Measurements from ENCODE around the gene DNM3.

DNM3 gene

GRCh38 chr1:171961861-171962260 lies 120.6 kb downstream of the DNM3 start:
- Histone ChIP-seq H3K9me3 (ENCODE audit: control insufficient read depth, insufficient read depth, low read length) (no peaks in the 10 kb centered on the region), H3K4me3 (ENCODE audit: low read length) (no peak overlapping the region), H3F3A (ENCODE audit: control insufficient read depth, insufficient read depth) (no peaks in the 10 kb centered on the region), H3K27ac (ENCODE audit: low read depth, low read length) (no peak overlapping the region), H3K36me3 (ENCODE audit: control insufficient read depth, low read length) (no peaks in the 10 kb centered on the region), H3K79me2 (ENCODE audit: control insufficient read depth, low read length) (no peaks in the 10 kb centered on the region), H3K9me2 (replicated peaks; ENCODE audit: control insufficient read depth, low read length) (no peaks in the 10 kb centered on the region), H4K20me1 (ENCODE audit: control insufficient read depth, insufficient read depth, low read depth, low read length) (no peaks in the 10 kb centered on the region), H3K4me2 (ENCODE audit: low read length) (no peak overlapping the region), H3K4me1 (ENCODE audit: control insufficient read depth, low read length) (no peaks in the 10 kb centered on the region), H3K27me3 (ENCODE audit: control insufficient read depth, low read length) (no peaks in the 10 kb centered on the region)
- TF ChIP-seq CTCF (IDR thresholded peaks at IDR 0.05; ENCODE audit: low read depth, low read length, poor library complexity, severe bottlenecking) (no peak), EZH2phosphoT487 (IDR thresholded peaks at IDR 0.05; ENCODE audit: borderline replicate concordance, low read length) (no peak)

GRCh38 chr1:171963762-171964161 lies 122.5 kb downstream of the DNM3 start:
- Histone ChIP-seq H3F3A (ENCODE audit: control insufficient read depth, insufficient read depth) (no peaks in the 10 kb centered on the region), H3K4me2 (ENCODE audit: low read length) (no peak overlapping the region), H3K4me3 (ENCODE audit: low read length) (no peak overlapping the region), H3K36me3 (ENCODE audit: control insufficient read depth, low read length) (no peaks in the 10 kb centered on the region), H3K27me3 (ENCODE audit: control insufficient read depth, low read length) (no peaks in the 10 kb centered on the region), H3K79me2 (ENCODE audit: control insufficient read depth, low read length) (no peaks in the 10 kb centered on the region), H3K9me3 (ENCODE audit: control insufficient read depth, insufficient read depth, low read length) (no peaks in the 10 kb centered on the region), H4K20me1 (ENCODE audit: control insufficient read depth, insufficient read depth, low read depth, low read length) (no peaks in the 10 kb centered on the region), H3K4me1 (ENCODE audit: control insufficient read depth, low read length) (no peaks in the 10 kb centered on the region), H3K27ac (ENCODE audit: low read depth, low read length) (no peak overlapping the region), H3K9me2 (replicated peaks; ENCODE audit: control insufficient read depth, low read length) (no peaks in the 10 kb centered on the region)
- TF ChIP-seq EZH2phosphoT487 (IDR thresholded peaks at IDR 0.05; ENCODE audit: borderline replicate concordance, low read length) (no peak), CTCF (IDR thresholded peaks at IDR 0.05; ENCODE audit: low read depth, low read length, poor library complexity, severe bottlenecking) (no peak)

GRCh38 chr1:171965777-171966176 lies 124.5 kb downstream of the DNM3 start:
- Histone ChIP-seq H3K27me3 (ENCODE audit: control insufficient read depth, low read length) (no peaks in the 10 kb centered on the region), H3K9me2 (replicated peaks; ENCODE audit: control insufficient read depth, low read length) (no peaks in the 10 kb centered on the region), H3K79me2 (ENCODE audit: control insufficient read depth, low read length) (no peaks in the 10 kb centered on the region), H3K36me3 (ENCODE audit: control insufficient read depth, low read length) (no peaks in the 10 kb centered on the region), H3K9me3 (ENCODE audit: control insufficient read depth, insufficient read depth, low read length) (no peaks in the 10 kb centered on the region), H4K20me1 (ENCODE audit: control insufficient read depth, insufficient read depth, low read depth, low read length) (no peaks in the 10 kb centered on the region), H3K27ac (ENCODE audit: low read depth, low read length) (no peak overlapping the region), H3K4me2 (ENCODE audit: low read length) (no peak overlapping the region), H3F3A (ENCODE audit: control insufficient read depth, insufficient read depth) (no peaks in the 10 kb centered on the region), H3K4me3 (ENCODE audit: low read length) (no peak overlapping the region), H3K4me1 (ENCODE audit: control insufficient read depth, low read length) (no peaks in the 10 kb centered on the region)
- TF ChIP-seq CTCF (IDR thresholded peaks at IDR 0.05; ENCODE audit: low read depth, low read length, poor library complexity, severe bottlenecking), result no peak
- no peak for TF ChIP-seq EZH2phosphoT487 (IDR thresholded peaks at IDR 0.05; ENCODE audit: borderline replicate concordance, low read length)

Data from DOHH2 (cell line).